Endothelial cell of umbilical vein (primary cell): ENCODE measurements around the gene DACH2. TPM values are rescaled to one million over a fixed set of nuclear protein-coding genes. Genes with fewer than 3 reads are reported as not detected.

Experiments used
- BruUV-seq: library from RNA; stranded (reverse); fragments of 400-500 nt; replicated peaks from 2 replicates; lab custom pipeline; 2021; lab: Mats Ljungman, UMichigan
- CTCF ChIA-PET: fragments of 300-600, 350-600 bp; sonication (Branson Sonifier 250); formaldehyde crosslinking; loops from one replicate; lab custom pipeline; 2021; ENCODE audit warnings: antibody characterized with exemption, inconsistent platforms; lab: Charles Lee
- POLR2A ChIA-PET: fragments of 300-600, 350-600 bp; sonication (Branson Sonifier 250); formaldehyde crosslinking; loops from one replicate; lab custom pipeline; 2021; ENCODE audit warnings: antibody characterized with exemption, inconsistent platforms; lab: Charles Lee
- DNase-seq: peaks from one replicate; pipeline ENCODE4 v3.0.0-alpha.2; 2011; ENCODE audit warnings: low read depth, low spot score
- FAIRE-seq: peaks from 2 replicates; lab custom pipeline; 2011; peaks lifted over from hg19 to GRCh38; lab: Jason Lieb, UNC
- H2AFZ ChIP-seq: 2 replicates; pipeline ENCODE4 v1.6.0; 2012; ENCODE audit warnings: low read depth, low read length, control low read depth, inconsistent platforms
- H3K27ac ChIP-seq: 2 replicates; pipeline ENCODE4 v1.5.1; 2011; ENCODE audit warnings: low read depth, mild to moderate bottlenecking, control low read depth, low read length, moderate library complexity; ENCODE audit not compliant: insufficient read depth
- H3K27me3 ChIP-seq, 2 experiments: 2 replicates each; pipeline versions ENCODE4 v1.6.0 to v1.6.1; 2011; ENCODE audit warnings: low read length in 2 of 2, mixed read lengths in 1 of 2; ENCODE audit not compliant: control insufficient read depth in 2 of 2, insufficient read depth in 2 of 2
- H3K36me3 ChIP-seq, 2 experiments: 2 replicates in 1 of 2; 3 replicates in 1 of 2; pipeline ENCODE4 v1.5.1; 2011; ENCODE audit warnings: low read length in 2 of 2, mild to moderate bottlenecking in 1 of 2, moderate library complexity in 1 of 2; ENCODE audit not compliant: control insufficient read depth in 2 of 2, insufficient read depth in 2 of 2; ENCODE audit errors: extremely low read depth in 1 of 2
- H3K4me1 ChIP-seq: 3 replicates; pipeline ENCODE4 v1.5.1; 2011; ENCODE audit warnings: mild to moderate bottlenecking, low read length; ENCODE audit not compliant: control insufficient read depth, insufficient read depth; ENCODE audit errors: extremely low read depth
- H3K4me2 ChIP-seq: 2 replicates; pipeline ENCODE4 v1.6.1; 2011; ENCODE audit warnings: low read length, control low read depth, mixed read lengths; ENCODE audit not compliant: insufficient read depth
- H3K4me3 ChIP-seq, 3 experiments: fragments of 200-600 bp in 1 of 3; sonication (generic), shearing (Covaris generic) in 1 of 3; replicated peaks in 1 of 3; 2 replicates each; pipeline ENCODE4 v1.5.1; 2011 to 2016; ENCODE audit warnings: control low read depth in 3 of 3, low read length in 3 of 3, mild to moderate bottlenecking in 2 of 3, inconsistent platforms in 1 of 3, low read depth in 1 of 3, moderate library complexity in 1 of 3; ENCODE audit not compliant: insufficient read depth in 1 of 3
- H3K79me2 ChIP-seq: 2 replicates; pipeline ENCODE4 v1.6.0; 2012; ENCODE audit warnings: low read length, inconsistent platforms; ENCODE audit not compliant: control insufficient read depth, insufficient read depth
- H3K9ac ChIP-seq: replicated peaks from 2 replicates; pipeline ENCODE3; 2011; ENCODE audit warnings: low read length, control low read depth; ENCODE audit not compliant: insufficient read depth; ENCODE audit errors: extremely low read depth
- H3K9me1 ChIP-seq: replicated peaks from 3 replicates; pipeline ENCODE4 v1.6.0; 2011; ENCODE audit warnings: mild to moderate bottlenecking, low read length; ENCODE audit not compliant: control insufficient read depth, insufficient read depth; ENCODE audit errors: extremely low read depth
- H3K9me3 ChIP-seq: replicated peaks from 2 replicates; pipeline ENCODE4 v1.5.1; 2012; ENCODE audit warnings: low read length, inconsistent platforms; ENCODE audit not compliant: control insufficient read depth, insufficient read depth
- H4K20me1 ChIP-seq: replicated peaks from 2 replicates; pipeline ENCODE3; 2011; ENCODE audit warnings: mild to moderate bottlenecking, low read length; ENCODE audit not compliant: control insufficient read depth, insufficient read depth; ENCODE audit errors: extremely low read depth
- EZH2 ChIP-seq: IDR thresholded peaks from 2 replicates; pipeline ENCODE4 v1.6.1; 2012; ENCODE audit warnings: borderline replicate concordance, low read depth, mild to moderate bottlenecking, moderate library complexity, low read length, inconsistent platforms; ENCODE audit not compliant: severe bottlenecking
- MYC ChIP-seq: IDR thresholded peaks from one replicate; pipeline ENCODE4 v1.6.1; 2011; ENCODE audit warnings: mild to moderate bottlenecking, low read depth, low read length
- POLR2A ChIP-seq: IDR thresholded peaks from 2 replicates; pipeline ENCODE4 v1.6.1; 2012; ENCODE audit warnings: low read depth, mild to moderate bottlenecking, control low read depth, low read length
- dilution Hi-C: fragments of 300-500 bp; cut with MboI; formaldehyde crosslinking; loops from one replicate; pipeline ENCODE4 v1.15.0; 2019; ENCODE audit warnings: low sequenced_read_pairs; ENCODE audit not compliant: extremely low pct_ligation_motif_present
- intact Hi-C: fragments of 100-400 bp; cut with micrococcal nuclease; formaldehyde crosslinking; loops from one replicate; pipeline ENCODE4 v1.10.0; 2022
- polyA plus RNA-seq, 4 experiments: library from polyadenylated mRNA; depleted of rRNA in 3 of 4; stranded (reverse) in 3 of 4; unstranded in 1 of 4; fragments of >200 nt; gene quantifications; 2 replicates each; pipeline versions ENCODE4 v1.2.1 to v1.2.3, GENCODE V29; 2011 to 2012; ENCODE audit warnings: missing spikeins in 1 of 4
- total RNA-seq: library from RNA; stranded (reverse); gene quantifications from 2 replicates; pipeline ENCODE4 v1.2.3, GENCODE V29; 2021
- TF ChIP-seq, protein P1 (sequence below), 2 donors: IDR thresholded peaks; 1 replicate in 1 of 2; 2 replicates in 1 of 2; pipeline ENCODE4 v1.5.1; 2011; ENCODE audit warnings: low read length in 2 of 2, mild to moderate bottlenecking in 2 of 2, moderate library complexity in 2 of 2, control low read depth in 1 of 2, inconsistent platforms in 1 of 2, low read depth in 1 of 2; ENCODE audit not compliant: insufficient read depth in 1 of 2; ENCODE audit errors: extremely low read depth in 1 of 2

DACH2 gene
- total and polyA plus RNA-seq, 2 donors (not counting 3 experiments of a cell fraction or from before 2014, with no cell fraction given), result not detected

DNA sequence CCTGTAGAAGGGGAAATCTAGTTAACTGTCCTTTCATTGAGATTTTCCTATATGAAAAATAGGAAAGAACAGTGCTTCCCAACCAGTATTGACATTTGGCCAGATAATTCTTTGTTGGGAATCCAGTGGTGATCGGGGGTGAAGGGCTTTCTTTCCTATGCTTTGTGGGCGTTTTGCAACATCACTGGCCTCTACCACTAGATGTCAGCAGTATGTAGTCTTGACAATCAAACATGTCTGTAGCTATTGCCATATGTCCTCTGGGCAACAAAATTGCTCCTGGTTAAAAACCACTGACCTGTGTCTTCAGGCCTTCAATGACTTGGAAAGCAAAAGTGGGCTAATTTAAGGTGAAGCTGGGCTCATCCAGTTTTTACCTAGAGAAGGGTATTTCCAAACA lies 658.5 kb downstream of the DACH2 start:
- TF ChIP-seq MYC, result no peak
- TF ChIP-seq, protein P1, sequence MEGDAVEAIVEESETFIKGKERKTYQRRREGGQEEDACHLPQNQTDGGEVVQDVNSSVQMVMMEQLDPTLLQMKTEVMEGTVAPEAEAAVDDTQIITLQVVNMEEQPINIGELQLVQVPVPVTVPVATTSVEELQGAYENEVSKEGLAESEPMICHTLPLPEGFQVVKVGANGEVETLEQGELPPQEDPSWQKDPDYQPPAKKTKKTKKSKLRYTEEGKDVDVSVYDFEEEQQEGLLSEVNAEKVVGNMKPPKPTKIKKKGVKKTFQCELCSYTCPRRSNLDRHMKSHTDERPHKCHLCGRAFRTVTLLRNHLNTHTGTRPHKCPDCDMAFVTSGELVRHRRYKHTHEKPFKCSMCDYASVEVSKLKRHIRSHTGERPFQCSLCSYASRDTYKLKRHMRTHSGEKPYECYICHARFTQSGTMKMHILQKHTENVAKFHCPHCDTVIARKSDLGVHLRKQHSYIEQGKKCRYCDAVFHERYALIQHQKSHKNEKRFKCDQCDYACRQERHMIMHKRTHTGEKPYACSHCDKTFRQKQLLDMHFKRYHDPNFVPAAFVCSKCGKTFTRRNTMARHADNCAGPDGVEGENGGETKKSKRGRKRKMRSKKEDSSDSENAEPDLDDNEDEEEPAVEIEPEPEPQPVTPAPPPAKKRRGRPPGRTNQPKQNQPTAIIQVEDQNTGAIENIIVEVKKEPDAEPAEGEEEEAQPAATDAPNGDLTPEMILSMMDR (IDR thresholded peaks at IDR 0.05; ENCODE audit: extremely low read depth in 1 of 2, insufficient read depth in 1 of 2, low read depth in 1 of 2, low read length in 2 of 2), result no peak
- Histone ChIP-seq H2AFZ (no peak overlapping the region), H3K27me3 (no peaks in the 10 kb centered on the region), H3K4me3 (no peak overlapping the region), H3K79me2 (no peaks in the 10 kb centered on the region), H3K36me3 (no peaks in the 10 kb centered on the region), H4K20me1 (no peaks in the 10 kb centered on the region), H3K4me2 (no peak overlapping the region), H3K9ac (no peak overlapping the region), H3K9me1 (no peaks in the 10 kb centered on the region), H3K27ac (no peak overlapping the region), H3K4me1 (no peaks in the 10 kb centered on the region), H3K9me3 (no peaks in the 10 kb centered on the region)
- no TSS peak for BruUV-seq
- ChIA-PET CTCF (no interaction called here), POLR2A (no interaction called here)
- intact Hi-C loops, result no loop called here
- FAIRE-seq (no peak), DNase-seq (no peak)
- dilution Hi-C loops, result no loop called here

DNA sequence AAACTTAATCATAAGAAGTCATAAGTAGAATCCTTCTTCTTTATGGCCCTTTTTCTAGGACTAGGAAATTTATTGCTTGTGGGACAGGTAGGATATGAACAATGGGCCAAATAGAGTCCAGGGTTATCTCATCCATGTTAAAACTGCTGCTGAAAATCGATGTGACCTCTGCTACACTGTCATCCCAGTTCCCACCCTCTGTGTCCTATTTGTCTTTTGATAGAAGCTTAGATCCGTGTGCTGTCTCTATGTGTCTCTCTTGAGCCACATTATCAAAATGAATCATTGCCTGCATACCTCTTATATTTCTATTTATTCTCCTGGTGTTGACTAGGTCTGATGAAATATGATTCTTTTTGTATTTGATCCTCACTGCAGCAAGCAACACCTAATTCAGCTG lies 661.4 kb downstream of the DACH2 start:
- Histone ChIP-seq H3K27me3 (no peaks in the 10 kb centered on the region), H3K4me3 (no peak overlapping the region), H3K79me2 (no peaks in the 10 kb centered on the region), H3K4me1 (no peaks in the 10 kb centered on the region), H3K9me1 (no peaks in the 10 kb centered on the region), H2AFZ (no peak overlapping the region), H4K20me1 (no peaks in the 10 kb centered on the region), H3K4me2 (no peak overlapping the region), H3K9ac (no peak overlapping the region), H3K36me3 (no peaks in the 10 kb centered on the region), H3K27ac (no peak overlapping the region), H3K9me3 (no peaks in the 10 kb centered on the region)
- DNase-seq (no peak), FAIRE-seq (no peak)
- intact Hi-C loops (no loop called here), dilution Hi-C loops (no loop called here)
- POLR2A ChIA-PET, result no interaction called here
- CTCF ChIA-PET, result no interaction called here
- no TSS peak for BruUV-seq
- TF ChIP-seq EZH2 (no peak), POLR2A (no peak)
